ENCODE measurements around the gene MTHFSD.

Gene MTHFSD

GRCh38 chr16:86492961-86493629 is 61.9 kb downstream of the MTHFSD start:
- Mint-ChIP-seq H3K27ac (no peak overlapping the region), H3K36me3 (no peaks in the 10 kb centered on the region), H3K9me3 (no peaks in the 10 kb centered on the region), H3K4me1 (no peaks in the 10 kb centered on the region), H3K27me3 (peaks cover 53% of the 10 kb centered on the region), H3K4me3 (no peak overlapping the region)

- H3K27ac Mint-ChIP-seq = no peak overlapping the region
- H3K4me3 Mint-ChIP-seq = no peak overlapping the region
- no peaks in the 10 kb centered on the region for H3K36me3 Mint-ChIP-seq
- peaks cover 52% of the 10 kb centered on the region for H3K27me3 Mint-ChIP-seq
- H3K4me1 Mint-ChIP-seq = no peaks in the 10 kb centered on the region
- no peaks in the 10 kb centered on the region for H3K9me3 Mint-ChIP-seq
Measured at GRCh38 chr16:86492267-86492960, 62.6 kb downstream of the MTHFSD start.

GRCh38 chr16:86491640-86492023 is 63.4 kb downstream of the MTHFSD start:
- Mint-ChIP-seq H3K4me1 (no peaks in the 10 kb centered on the region), H3K9me3 (no peaks in the 10 kb centered on the region), H3K27me3 (peaks cover 51% of the 10 kb centered on the region), H3K36me3 (no peaks in the 10 kb centered on the region), H3K4me3 (no peak overlapping the region), H3K27ac (no peak overlapping the region)

GRCh38 chr16:86490859-86491639 is 64.0 kb downstream of the MTHFSD start:
- H3K36me3 Mint-ChIP-seq = no peaks in the 10 kb centered on the region
- H3K27me3 Mint-ChIP-seq = peaks cover 51% of the 10 kb centered on the region
- H3K9me3 Mint-ChIP-seq = no peaks in the 10 kb centered on the region
- H3K27ac Mint-ChIP-seq = no peak overlapping the region
- no peak overlapping the region for H3K4me3 Mint-ChIP-seq
- no peaks in the 10 kb centered on the region for H3K4me1 Mint-ChIP-seq

- H3K4me1 Mint-ChIP-seq = no peaks in the 10 kb centered on the region
- H3K4me3 Mint-ChIP-seq = no peak overlapping the region
- no peak overlapping the region for H3K27ac Mint-ChIP-seq
- peaks cover 20% of the 10 kb centered on the region for H3K27me3 Mint-ChIP-seq
- H3K9me3 Mint-ChIP-seq = no peaks in the 10 kb centered on the region
- H3K36me3 Mint-ChIP-seq = no peaks in the 10 kb centered on the region
Measured at GRCh38 chr16:86485746-86486145, 69.3 kb downstream of the MTHFSD start.

- H3K36me3 Mint-ChIP-seq = no peaks in the 10 kb centered on the region
- H3K27ac Mint-ChIP-seq = no peak overlapping the region
- peaks cover 12% of the 10 kb centered on the region for H3K27me3 Mint-ChIP-seq
- H3K9me3 Mint-ChIP-seq = no peaks in the 10 kb centered on the region
- H3K4me3 Mint-ChIP-seq = no peak overlapping the region
- no peaks in the 10 kb centered on the region for H3K4me1 Mint-ChIP-seq
Measured at GRCh38 chr16:86484240-86484639, 70.8 kb downstream of the MTHFSD start.

GRCh38 chr16:86481607-86482006 is 73.4 kb downstream of the MTHFSD start:
- peaks cover 18% of the 10 kb centered on the region for H3K27me3 Mint-ChIP-seq
- H3K4me3 Mint-ChIP-seq = no peak overlapping the region
- no peaks in the 10 kb centered on the region for H3K9me3 Mint-ChIP-seq
- H3K36me3 Mint-ChIP-seq = no peaks in the 10 kb centered on the region
- H3K27ac Mint-ChIP-seq = no peak overlapping the region
- H3K4me1 Mint-ChIP-seq = no peaks in the 10 kb centered on the region

GRCh38 chr16:86480444-86480843 is 74.6 kb downstream of the MTHFSD start:
- no peak overlapping the region for H3K27ac Mint-ChIP-seq
- peaks cover 17% of the 10 kb centered on the region for H3K27me3 Mint-ChIP-seq
- no peak overlapping the region for H3K4me3 Mint-ChIP-seq
- H3K36me3 Mint-ChIP-seq = no peaks in the 10 kb centered on the region
- no peaks in the 10 kb centered on the region for H3K4me1 Mint-ChIP-seq
- H3K9me3 Mint-ChIP-seq = no peaks in the 10 kb centered on the region

All from activated naive CD4-positive, alpha-beta T cell treated with anti-CD3 and anti-CD28 coated beads, Interleukin-2, amount 50 U/mL, for 24 hours (primary cell).